SK-N-SH (cell line): ENCODE results near the gene FCN3. TPM values are rescaled to one million over a fixed set of nuclear protein-coding genes. Genes with fewer than 3 reads are reported as not detected.
A peak's percentile ranks its signal among the peaks of the same experiment; 100 is the strongest.

ENCODE experiments used
- EZH2phosphoT487 ChIP-seq: fragments of 200-600 bp; sonication (generic); IDR thresholded peaks from 2 replicates; pipeline ENCODE4 v1.6.1; 2017; ENCODE audit warnings: low read depth, mixed run types, mild to moderate bottlenecking, antibody characterized with exemption, moderate library complexity, borderline replicate concordance
- FOSL2 ChIP-seq: IDR thresholded peaks from 2 replicates; pipeline ENCODE4 v1.4.0; 2012; ENCODE audit warnings: low read depth, mild to moderate bottlenecking, moderate library complexity, borderline replicate concordance
- FOXJ3 ChIP-seq: sonication (generic); formaldehyde crosslinking; IDR thresholded peaks from 2 replicates; pipeline ENCODE4 v1.5.1; 2020; ENCODE audit warnings: mild to moderate bottlenecking, missing genetic modification reagents
- GABPA ChIP-seq: IDR thresholded peaks from 2 replicates; pipeline ENCODE4 v1.4.0; 2012; ENCODE audit warnings: low read depth, mild to moderate bottlenecking
- GATA2 ChIP-seq: sonication (generic); formaldehyde crosslinking; IDR thresholded peaks from 2 replicates; pipeline ENCODE4 v1.5.0; 2020; ENCODE audit warnings: mild to moderate bottlenecking, missing genetic modification reagents
- IRF3 ChIP-seq: fragments of 150-350 bp; IDR thresholded peaks from 2 replicates; pipeline ENCODE4 v1.6.1; 2016; ENCODE audit warnings: mild to moderate bottlenecking, low read depth, low read length
- JUND ChIP-seq: IDR thresholded peaks from 2 replicates; pipeline ENCODE4 v1.4.0; 2012
- MAX ChIP-seq: IDR thresholded peaks from 2 replicates; pipeline ENCODE4 v1.4.0; 2012; ENCODE audit warnings: low read depth
- MEF2A ChIP-seq: IDR thresholded peaks from 2 replicates; pipeline ENCODE4 v1.4.0; 2012; ENCODE audit warnings: low read depth, borderline replicate concordance
- RAD21 ChIP-seq: IDR thresholded peaks from 2 replicates; pipeline ENCODE4 v1.6.1; 2012; ENCODE audit warnings: mild to moderate bottlenecking, low read length
- REST ChIP-seq: IDR thresholded peaks from 2 replicates; pipeline ENCODE4 v1.6.1; 2012; ENCODE audit warnings: mild to moderate bottlenecking, low read depth, low read length, moderate library complexity
- RXRA ChIP-seq: IDR thresholded peaks from 2 replicates; pipeline ENCODE4 v1.4.0; 2012; ENCODE audit warnings: low read depth, mild to moderate bottlenecking, borderline replicate concordance
- SIN3A ChIP-seq: IDR thresholded peaks from 2 replicates; pipeline ENCODE4 v1.6.1; 2012; ENCODE audit warnings: low read depth, mild to moderate bottlenecking, low read length, moderate library complexity, borderline replicate concordance
- SMC3 ChIP-seq: IDR thresholded peaks from 2 replicates; pipeline ENCODE4 v1.6.1; 2012; ENCODE audit warnings: low read depth, low read length, improper control_type of control experiment
- TCF12 ChIP-seq: IDR thresholded peaks from 2 replicates; pipeline ENCODE4 v1.4.0; 2012
- TEAD4 ChIP-seq: IDR thresholded peaks from 2 replicates; pipeline ENCODE4 v1.4.0; 2012; ENCODE audit warnings: mild to moderate bottlenecking, borderline replicate concordance; ENCODE audit not compliant: insufficient read depth
- ZBTB33 ChIP-seq: IDR thresholded peaks from 2 replicates; pipeline ENCODE4 v1.4.0; 2012; ENCODE audit warnings: low read depth, borderline replicate concordance
- polyA plus RNA-seq, 3 experiments: library from polyadenylated mRNA; depleted of rRNA; stranded (reverse); fragments of >200 nt; gene quantifications; 2 replicates each; pipeline ENCODE4 v1.2.3, GENCODE V29; 2012
- small RNA-seq, 7 experiments: library from RNA; depleted of rRNA; stranded (forward); fragments of <200 nt; gene quantifications; one replicate each; pipeline ENCODE3, GENCODE V24; 2012

Gene FCN3
- polyA plus RNA-seq, 1 of the 3 experiments (the other 2 are of a cell fraction) = not detected

GRCh38 chr1:27321813-27322568 is 52.6 kb downstream of the FCN3 start, which contains the start of gene TMEM222 (continued):
- TF ChIP-seq TEAD4 = peak; percentile 40; the same call in 1 of the 2 replicates
- TF ChIP-seq RXRA = no peak
- no peak; the same call in 1 of the 2 replicates for TF ChIP-seq FOSL2
- no peak for TF ChIP-seq MEF2A
- TF ChIP-seq RAD21 = no peak
- TF ChIP-seq ZBTB33 = peak; percentile 68
- TF ChIP-seq SMC3 = no peak; the same call in none of the 2 replicates
- TF ChIP-seq SIN3A = peak; percentile 87; the same call in 1 of the 2 replicates
- TF ChIP-seq GATA2 = no peak
- 0 out of 2 replicates have a peak, but pooled peaks have one; percentile 17 for TF ChIP-seq IRF3
- no peak for TF ChIP-seq REST
- no peak for TF ChIP-seq EZH2phosphoT487
- no peak; the same call in 1 of the 2 replicates for TF ChIP-seq TCF12
- TF ChIP-seq GABPA = peak; percentile 98
- peak; percentile 88 for TF ChIP-seq MAX
- no peak for TF ChIP-seq JUND
- TF ChIP-seq FOXJ3 = no peak; the same call in 1 of the 2 replicates

Small RNA genes within 50 kb of the gene (small RNA-seq; reads per million reads assigned to genes)
- gene RNU6-48P = 0.06 to 5.7 (median 1.2) reads per million in 7 experiments

Other genes with a start within 250 kb of the FCN3 start
- gene SLC9A1, start 219.7 kb downstream of the FCN3 start, polyA plus RNA-seq (2012; rRNA removed) = 5.6 and 11.4 TPM in 2 replicates
- 7.8 and 12.0 TPM in 2 replicates for gene WDTC1, start 140.2 kb downstream of the FCN3 start, polyA plus RNA-seq (2012; rRNA removed)
- gene TMEM222, start 52.7 kb downstream of the FCN3 start, polyA plus RNA-seq (2012; rRNA removed) = 51.7 and 52.0 TPM in 2 replicates
- gene SYTL1, start 32.8 kb downstream of the FCN3 start, polyA plus RNA-seq (2012; rRNA removed) = 2.0 and 3.0 TPM in 2 replicates
- 14.5 and 17.3 TPM in 2 replicates for gene MAP3K6, start 7.9 kb downstream of the FCN3 start, polyA plus RNA-seq (2012; rRNA removed)
- gene CD164L2, start 8.5 kb upstream of the FCN3 start, polyA plus RNA-seq (2012; rRNA removed) = 0.05 TPM in 2 replicates
- gene GPR3, start 17.8 kb upstream of the FCN3 start, polyA plus RNA-seq (2012; rRNA removed) = 5.8 and 6.0 TPM in 2 replicates
- gene WASF2, start 115.3 kb upstream of the FCN3 start, polyA plus RNA-seq (2012; rRNA removed) = 23.0 and 27.1 TPM in 2 replicates
- gene AHDC1, start 229.3 kb upstream of the FCN3 start, polyA plus RNA-seq (2012; rRNA removed) = 3.1 and 8.5 TPM in 2 replicates